ENCODE measurements around the gene PCDH8.

The PCDH8 gene

GRCh38 chr13:52811841-52812240, 36.6 kb downstream of the PCDH8 start:
- Histone ChIP-seq H3K9me3 (ENCODE audit: insufficient read depth, low read depth, low read length) (peaks cover 2% of the 10 kb centered on the region; the same call in 1 of the 2 replicates), H3K27ac (ENCODE audit: low read length) (no peak overlapping the region), H3K36me3 (ENCODE audit: insufficient read depth, low read depth, low read length) (no peaks in the 10 kb centered on the region), H3K27me3 (ENCODE audit: insufficient read depth, low read length) (no peaks in the 10 kb centered on the region), H3K9ac (ENCODE audit: low read depth, low read length) (no peak overlapping the region), H3K4me3 (ENCODE audit: low read length) (no peak overlapping the region), H3K4me1 (ENCODE audit: insufficient read depth, low read length) (peaks cover 11% of the 10 kb centered on the region; the same call in 1 of the 2 replicates)

GRCh38 chr13:52810526-52810925, 37.9 kb downstream of the PCDH8 start:
- H3K27ac ChIP-seq (ENCODE audit: low read length), result no peak overlapping the region
- no peaks in the 10 kb centered on the region for H3K9me3 ChIP-seq (ENCODE audit: insufficient read depth, low read depth, low read length)
- peaks cover 11% of the 10 kb centered on the region; the same call in 1 of the 2 replicates for H3K4me1 ChIP-seq (ENCODE audit: insufficient read depth, low read length)
- H3K36me3 ChIP-seq (ENCODE audit: insufficient read depth, low read depth, low read length), result no peaks in the 10 kb centered on the region
- no peak overlapping the region for H3K9ac ChIP-seq (ENCODE audit: low read depth, low read length)
- H3K4me3 ChIP-seq (ENCODE audit: low read length), result no peak overlapping the region
- no peaks in the 10 kb centered on the region for H3K27me3 ChIP-seq (ENCODE audit: insufficient read depth, low read length)

GRCh38 chr13:52810011-52810410, 38.4 kb downstream of the PCDH8 start:
- no peak overlapping the region for H3K4me3 ChIP-seq (ENCODE audit: low read length)
- H3K27ac ChIP-seq (ENCODE audit: low read length), result no peak overlapping the region
- H3K4me1 ChIP-seq (ENCODE audit: insufficient read depth, low read length), result peaks cover 11% of the 10 kb centered on the region; the same call in 1 of the 2 replicates
- H3K36me3 ChIP-seq (ENCODE audit: insufficient read depth, low read depth, low read length), result no peaks in the 10 kb centered on the region
- H3K27me3 ChIP-seq (ENCODE audit: insufficient read depth, low read length), result no peaks in the 10 kb centered on the region
- H3K9ac ChIP-seq (ENCODE audit: low read depth, low read length), result no peak overlapping the region
- no peaks in the 10 kb centered on the region for H3K9me3 ChIP-seq (ENCODE audit: insufficient read depth, low read depth, low read length)

- Histone ChIP-seq H3K36me3 (ENCODE audit: insufficient read depth, low read depth, low read length) (no peaks in the 10 kb centered on the region), H3K9me3 (ENCODE audit: insufficient read depth, low read depth, low read length) (no peaks in the 10 kb centered on the region), H3K4me3 (ENCODE audit: low read length) (no peak overlapping the region), H3K4me1 (ENCODE audit: insufficient read depth, low read length) (peaks cover 11% of the 10 kb centered on the region; the same call in 1 of the 2 replicates), H3K9ac (ENCODE audit: low read depth, low read length) (no peak overlapping the region), H3K27ac (ENCODE audit: low read length) (no peak overlapping the region), H3K27me3 (ENCODE audit: insufficient read depth, low read length) (no peaks in the 10 kb centered on the region)
Observed at GRCh38 chr13:52809310-52809769, 39.1 kb downstream of the PCDH8 start.

GRCh38 chr13:52808842-52809219, 39.6 kb downstream of the PCDH8 start:
- Histone ChIP-seq H3K4me3 (ENCODE audit: low read length) (no peak overlapping the region; the same call in 1 of the 2 replicates), H3K27me3 (ENCODE audit: insufficient read depth, low read length) (no peaks in the 10 kb centered on the region), H3K9ac (ENCODE audit: low read depth, low read length) (peak overlapping the region; percentile 30; the same call in 1 of the 2 replicates), H3K36me3 (ENCODE audit: insufficient read depth, low read depth, low read length) (no peaks in the 10 kb centered on the region), H3K27ac (ENCODE audit: low read length) (no peak overlapping the region), H3K9me3 (ENCODE audit: insufficient read depth, low read depth, low read length) (no peaks in the 10 kb centered on the region), H3K4me1 (ENCODE audit: insufficient read depth, low read length) (peaks cover 11% of the 10 kb centered on the region; the same call in 1 of the 2 replicates)

- no peaks in the 10 kb centered on the region for H3K27me3 ChIP-seq (ENCODE audit: insufficient read depth, low read length)
- no peaks in the 10 kb centered on the region for H3K36me3 ChIP-seq (ENCODE audit: insufficient read depth, low read depth, low read length)
- no peaks in the 10 kb centered on the region for H3K9me3 ChIP-seq (ENCODE audit: insufficient read depth, low read depth, low read length)
- no peak overlapping the region for H3K4me3 ChIP-seq (ENCODE audit: low read length)
- H3K27ac ChIP-seq (ENCODE audit: low read length), result no peak overlapping the region
- H3K9ac ChIP-seq (ENCODE audit: low read depth, low read length), result no peak overlapping the region
- peaks cover 11% of the 10 kb centered on the region; the same call in 1 of the 2 replicates for H3K4me1 ChIP-seq (ENCODE audit: insufficient read depth, low read length)
Observed at GRCh38 chr13:52806029-52806428, 42.4 kb downstream of the PCDH8 start.

- Histone ChIP-seq H3K9ac (ENCODE audit: low read depth, low read length) (no peak overlapping the region), H3K4me3 (ENCODE audit: low read length) (no peak overlapping the region), H3K4me1 (ENCODE audit: insufficient read depth, low read length) (peaks cover 11% of the 10 kb centered on the region; the same call in 1 of the 2 replicates), H3K27ac (ENCODE audit: low read length) (no peak overlapping the region), H3K36me3 (ENCODE audit: insufficient read depth, low read depth, low read length) (no peaks in the 10 kb centered on the region), H3K9me3 (ENCODE audit: insufficient read depth, low read depth, low read length) (no peaks in the 10 kb centered on the region), H3K27me3 (ENCODE audit: insufficient read depth, low read length) (no peaks in the 10 kb centered on the region)
Observed at GRCh38 chr13:52804202-52804641, 44.2 kb downstream of the PCDH8 start.

- no peak overlapping the region for H3K4me3 ChIP-seq (ENCODE audit: low read length)
- H3K27me3 ChIP-seq (ENCODE audit: insufficient read depth, low read length), result no peaks in the 10 kb centered on the region
- no peak overlapping the region for H3K27ac ChIP-seq (ENCODE audit: low read length)
- H3K4me1 ChIP-seq (ENCODE audit: insufficient read depth, low read length), result no peaks in the 10 kb centered on the region
- H3K36me3 ChIP-seq (ENCODE audit: insufficient read depth, low read depth, low read length), result no peaks in the 10 kb centered on the region
- no peaks in the 10 kb centered on the region for H3K9me3 ChIP-seq (ENCODE audit: insufficient read depth, low read depth, low read length)
- H3K9ac ChIP-seq (ENCODE audit: low read depth, low read length), result no peak overlapping the region
Observed at GRCh38 chr13:52800856-52801255, 47.6 kb downstream of the PCDH8 start.

GRCh38 chr13:52798770-52799430, 49.5 kb downstream of the PCDH8 start:
- Histone ChIP-seq H3K27ac (ENCODE audit: low read length) (no peak overlapping the region), H3K9ac (ENCODE audit: low read depth, low read length) (no peak overlapping the region), H3K9me3 (ENCODE audit: insufficient read depth, low read depth, low read length) (no peaks in the 10 kb centered on the region), H3K4me1 (ENCODE audit: insufficient read depth, low read length) (no peaks in the 10 kb centered on the region), H3K4me3 (ENCODE audit: low read length) (no peak overlapping the region), H3K36me3 (ENCODE audit: insufficient read depth, low read depth, low read length) (no peaks in the 10 kb centered on the region), H3K27me3 (ENCODE audit: insufficient read depth, low read length) (no peaks in the 10 kb centered on the region)

GRCh38 chr13:52797176-52797575, 51.3 kb downstream of the PCDH8 start:
- no peaks in the 10 kb centered on the region for H3K9me3 ChIP-seq (ENCODE audit: insufficient read depth, low read depth, low read length)
- H3K27me3 ChIP-seq (ENCODE audit: insufficient read depth, low read length), result no peaks in the 10 kb centered on the region
- no peaks in the 10 kb centered on the region for H3K4me1 ChIP-seq (ENCODE audit: insufficient read depth, low read length)
- no peak overlapping the region for H3K27ac ChIP-seq (ENCODE audit: low read length)
- no peaks in the 10 kb centered on the region for H3K36me3 ChIP-seq (ENCODE audit: insufficient read depth, low read depth, low read length)
- H3K4me3 ChIP-seq (ENCODE audit: low read length), result no peak overlapping the region
- no peak overlapping the region for H3K9ac ChIP-seq (ENCODE audit: low read depth, low read length)

- no peak overlapping the region for H3K27ac ChIP-seq (ENCODE audit: low read length)
Observed at GRCh38 chr13:52794589-52794988, 53.9 kb downstream of the PCDH8 start.

GRCh38 chr13:52793515-52794061, 54.9 kb downstream of the PCDH8 start:
- H3K9ac ChIP-seq (ENCODE audit: low read depth, low read length), result no peak overlapping the region
- no peak overlapping the region for H3K4me3 ChIP-seq (ENCODE audit: low read length)
- no peaks in the 10 kb centered on the region for H3K4me1 ChIP-seq (ENCODE audit: insufficient read depth, low read length)
- H3K36me3 ChIP-seq (ENCODE audit: insufficient read depth, low read depth, low read length), result no peaks in the 10 kb centered on the region
- no peaks in the 10 kb centered on the region for H3K9me3 ChIP-seq (ENCODE audit: insufficient read depth, low read depth, low read length)
- no peak overlapping the region for H3K27ac ChIP-seq (ENCODE audit: low read length)
- no peaks in the 10 kb centered on the region for H3K27me3 ChIP-seq (ENCODE audit: insufficient read depth, low read length)

More at GRCh38 chr13:52794589-52794988, 53.9 kb downstream of the PCDH8 start:
- Histone ChIP-seq H3K4me3 (ENCODE audit: low read length) (no peak overlapping the region), H3K9ac (ENCODE audit: low read depth, low read length) (no peak overlapping the region), H3K4me1 (ENCODE audit: insufficient read depth, low read length) (no peaks in the 10 kb centered on the region), H3K36me3 (ENCODE audit: insufficient read depth, low read depth, low read length) (no peaks in the 10 kb centered on the region), H3K27me3 (ENCODE audit: insufficient read depth, low read length) (no peaks in the 10 kb centered on the region), H3K9me3 (ENCODE audit: insufficient read depth, low read depth, low read length) (no peaks in the 10 kb centered on the region)
